WTC11 (cell line): ENCODE data around the gene ALKBH6. TPM values are rescaled to one million over a fixed set of nuclear protein-coding genes. Genes with fewer than 3 reads are reported as not detected.

Experiments used
- ATAC-seq: fragments of 200-7000 bp; cut with Tn5 transposase; 2 replicates; pipeline ENCODE4 v1.10.0; 2021; ENCODE audit warnings: mild to moderate bottlenecking, moderate library complexity
- CTCF ChIA-PET: fragments of 300-600 bp; sonication (Branson Sonifier 250); formaldehyde crosslinking; loops from one replicate; lab custom pipeline; 2021; ENCODE audit warnings: antibody characterized with exemption; lab: Charles Lee
- POLR2A ChIA-PET: fragments of 350-600 bp; sonication (Branson Sonifier 250); formaldehyde crosslinking; loops from one replicate; lab custom pipeline; 2021; ENCODE audit warnings: antibody characterized with exemption; lab: Charles Lee
- DNase-seq: peaks from one replicate; pipeline ENCODE4 v3.0.0; 2021; ENCODE audit warnings: low spot score
- H3K27ac Mint-ChIP-seq: 2 replicates; pipeline ENCODE4 v1.8.0; 2021; ENCODE audit warnings: mixed read lengths
- H3K27me3 Mint-ChIP-seq: 2 replicates; pipeline ENCODE4 v1.8.0; 2021; ENCODE audit warnings: low read depth, mild to moderate bottlenecking, moderate library complexity, mixed read lengths
- H3K36me3 Mint-ChIP-seq: 2 replicates; pipeline ENCODE4 v1.8.0; 2021; ENCODE audit warnings: mixed read lengths
- H3K4me1 Mint-ChIP-seq: 2 replicates; pipeline ENCODE4 v1.8.0; 2022; ENCODE audit warnings: mixed read lengths
- H3K4me3 Mint-ChIP-seq: 2 replicates; pipeline ENCODE4 v1.8.0; 2021; ENCODE audit warnings: mild to moderate bottlenecking, moderate library complexity, mixed read lengths
- H3K9me3 Mint-ChIP-seq: 2 replicates; pipeline ENCODE4 v1.8.0; 2021; ENCODE audit warnings: mixed read lengths
- EMX1 ChIP-seq: fragments of 250-450 bp; sonication (Bioruptor Pico); IDR thresholded peaks from 2 replicates; pipeline ENCODE4 v1.8.0; 2021; ENCODE audit warnings: mild to moderate bottlenecking
- FOXK1 ChIP-seq: sonication (generic); formaldehyde crosslinking; IDR thresholded peaks from 2 replicates; pipeline ENCODE4 v1.8.0; 2022; ENCODE audit warnings: mild to moderate bottlenecking, moderate library complexity, missing genetic modification reagents
- FOXP1 ChIP-seq: sonication (generic); formaldehyde crosslinking; IDR thresholded peaks from 2 replicates; pipeline ENCODE4 v1.8.0; 2022; ENCODE audit warnings: missing genetic modification reagents, mild to moderate bottlenecking, moderate library complexity, borderline replicate concordance
- GABPB1 ChIP-seq: sonication (generic); formaldehyde crosslinking; IDR thresholded peaks from 2 replicates; pipeline ENCODE4 v1.8.1; 2023; ENCODE audit warnings: mild to moderate bottlenecking, missing genetic modification reagents
- HMGXB4 ChIP-seq: sonication (generic); formaldehyde crosslinking; IDR thresholded peaks from 2 replicates; pipeline ENCODE4 v1.8.1; 2023; ENCODE audit warnings: mild to moderate bottlenecking, moderate library complexity, missing genetic modification reagents
- JAZF1 ChIP-seq: fragments of 250-450 bp; sonication (Bioruptor Pico); IDR thresholded peaks from 2 replicates; pipeline ENCODE4 v1.9.0; 2021; ENCODE audit warnings: moderate library complexity, mild to moderate bottlenecking, inconsistent platforms
- JUN ChIP-seq: sonication (generic); formaldehyde crosslinking; IDR thresholded peaks from 2 replicates; pipeline ENCODE4 v1.8.0; 2023; ENCODE audit warnings: mild to moderate bottlenecking, missing genetic modification reagents
- MYBL2 ChIP-seq: sonication (generic); formaldehyde crosslinking; IDR thresholded peaks from 2 replicates; pipeline ENCODE4 v1.8.1; 2023; ENCODE audit warnings: mild to moderate bottlenecking, moderate library complexity, missing genetic modification reagents
- NR3C1 ChIP-seq: sonication (generic); formaldehyde crosslinking; conservative IDR thresholded peaks from 2 replicates; pipeline ENCODE4 v1.8.1; 2023; ENCODE audit warnings: low read depth, mild to moderate bottlenecking, missing genetic modification reagents
- PRRX2 ChIP-seq: fragments of 250-450 bp; sonication (Bioruptor Pico); IDR thresholded peaks from 2 replicates; pipeline ENCODE4 v1.8.0; 2021; ENCODE audit warnings: mild to moderate bottlenecking
- TCF7 ChIP-seq: sonication (generic); formaldehyde crosslinking; IDR thresholded peaks from 2 replicates; pipeline ENCODE4 v1.8.0; 2022; ENCODE audit warnings: mild to moderate bottlenecking, low read depth, missing genetic modification reagents, moderate library complexity
- TEAD1 ChIP-seq: sonication (generic); formaldehyde crosslinking; IDR thresholded peaks from 2 replicates; pipeline ENCODE4 v1.8.0; 2022; ENCODE audit warnings: mild to moderate bottlenecking, missing genetic modification reagents
- USF1 ChIP-seq: sonication (generic); formaldehyde crosslinking; IDR thresholded peaks from 2 replicates; pipeline ENCODE4 v1.8.0; 2022; ENCODE audit warnings: mild to moderate bottlenecking, missing genetic modification reagents
- USF2 ChIP-seq: sonication (generic); formaldehyde crosslinking; IDR thresholded peaks from 2 replicates; pipeline ENCODE4 v1.8.1; 2023; ENCODE audit warnings: mild to moderate bottlenecking, missing genetic modification reagents, moderate library complexity
- ZNF232 ChIP-seq: sonication (generic); formaldehyde crosslinking; IDR thresholded peaks from 2 replicates; pipeline ENCODE4 v1.8.0; 2022; ENCODE audit warnings: mild to moderate bottlenecking, missing genetic modification reagents
- ZNF263 ChIP-seq: sonication (generic); formaldehyde crosslinking; IDR thresholded peaks from 2 replicates; pipeline ENCODE4 v1.8.1; 2022; ENCODE audit warnings: low read depth, mild to moderate bottlenecking, moderate library complexity, missing genetic modification reagents
- ZNF416 ChIP-seq: fragments of 250-450 bp; sonication (Bioruptor Pico); IDR thresholded peaks from 2 replicates; pipeline ENCODE4 v1.9.0; 2021; ENCODE audit warnings: mild to moderate bottlenecking, inconsistent platforms
- total RNA-seq: library from RNA; stranded (reverse); gene quantifications from 3 replicates; pipeline ENCODE4 v1.2.3, GENCODE V29; 2021
- TF ChIP-seq, protein P1 (sequence below): sonication (generic); formaldehyde crosslinking; IDR thresholded peaks from 2 replicates; pipeline ENCODE4 v1.8.1; 2022; ENCODE audit warnings: missing genetic modification reagents, borderline replicate concordance
- TF ChIP-seq, protein P2 (sequence below): sonication (generic); formaldehyde crosslinking; IDR thresholded peaks from 2 replicates; pipeline ENCODE4 v1.8.0; 2023; ENCODE audit warnings: missing genetic modification reagents
- TF ChIP-seq, protein P3 (sequence below): sonication (generic); formaldehyde crosslinking; IDR thresholded peaks from 2 replicates; pipeline ENCODE4 v1.8.1; 2023; ENCODE audit warnings: mild to moderate bottlenecking, missing genetic modification reagents, moderate library complexity

ALKBH6 gene
- total RNA-seq, 1 experiment from 2014 or later: 28.1 TPM

DNA sequence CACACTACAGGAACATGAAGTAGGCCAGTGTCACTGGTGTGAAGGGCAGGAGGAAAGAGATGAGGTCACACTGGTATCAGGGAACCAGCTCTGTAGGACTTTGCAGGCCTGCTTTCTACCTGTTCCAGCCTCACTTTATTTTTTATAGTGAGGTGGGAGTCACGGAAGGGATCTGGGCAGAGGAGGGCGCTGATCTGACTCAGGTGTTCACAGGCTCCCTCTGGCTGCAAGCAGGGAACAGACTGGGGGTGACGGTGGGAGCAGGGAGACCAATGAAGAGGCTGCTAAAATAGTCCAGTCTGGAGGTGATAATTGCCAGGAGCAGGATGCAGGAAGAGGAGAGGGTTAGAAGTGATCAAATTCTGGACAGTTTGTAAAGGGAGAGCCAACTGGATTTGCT lies 37.2 kb upstream of the ALKBH6 start (continued):
- 0 out of 2 replicates have a peak, but pooled peaks have one; percentile 12 for TF ChIP-seq HMGXB4 (CRISPR knock-in tag)
- TF ChIP-seq TEAD1 (CRISPR knock-in tag): no peak
- no peak for TF ChIP-seq EMX1
- TF ChIP-seq, all 79 proteins: peak for 2

DNA sequence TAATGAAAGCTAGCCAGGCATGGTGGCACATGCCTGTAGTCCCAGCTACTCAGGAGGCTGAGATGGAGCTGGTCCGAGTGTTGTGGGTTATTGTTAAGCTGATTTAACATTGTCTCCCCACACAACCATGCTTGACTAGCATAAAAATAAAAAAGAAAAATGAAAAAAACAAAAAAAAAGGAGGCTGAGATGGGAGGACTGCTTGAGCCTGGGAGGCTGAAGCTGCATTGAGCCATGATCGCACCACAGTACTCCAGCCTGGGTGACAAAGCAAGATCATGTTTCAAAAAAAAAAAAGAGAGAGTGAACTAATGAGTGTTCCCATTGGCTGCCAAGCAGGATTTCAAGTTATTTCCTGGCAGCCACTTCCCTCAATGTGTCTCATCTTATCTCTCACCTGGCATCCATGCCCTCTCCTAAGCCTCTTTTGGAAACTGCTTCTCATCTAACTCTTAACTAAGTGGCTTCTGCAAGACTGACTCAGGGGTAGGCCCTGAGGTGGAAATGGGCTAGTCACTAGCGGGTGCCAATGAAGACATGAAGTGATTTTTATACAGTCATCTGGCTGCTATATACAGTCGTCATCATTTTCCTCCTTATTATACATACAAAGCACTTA lies 35.2 kb upstream of the ALKBH6 start:
- POLR2A ChIA-PET: no interaction called here
- ATAC-seq (no peak), DNase-seq (no peak)
- H3K36me3 Mint-ChIP-seq: no peaks in the 10 kb centered on the region
- CTCF ChIA-PET: no interaction called here
- H3K9me3 Mint-ChIP-seq: no peaks in the 10 kb centered on the region
- peaks cover 19% of the 10 kb centered on the region for H3K4me1 Mint-ChIP-seq
- H3K27ac Mint-ChIP-seq: no peak overlapping the region
- H3K27me3 Mint-ChIP-seq: no peaks in the 10 kb centered on the region
- no peak for TF ChIP-seq JAZF1 (CRISPR knock-in tag)
- TF ChIP-seq ZNF416 (CRISPR knock-in tag): no peak
- TF ChIP-seq PRRX2 (CRISPR knock-in tag): no peak
- TF ChIP-seq, protein P1, sequence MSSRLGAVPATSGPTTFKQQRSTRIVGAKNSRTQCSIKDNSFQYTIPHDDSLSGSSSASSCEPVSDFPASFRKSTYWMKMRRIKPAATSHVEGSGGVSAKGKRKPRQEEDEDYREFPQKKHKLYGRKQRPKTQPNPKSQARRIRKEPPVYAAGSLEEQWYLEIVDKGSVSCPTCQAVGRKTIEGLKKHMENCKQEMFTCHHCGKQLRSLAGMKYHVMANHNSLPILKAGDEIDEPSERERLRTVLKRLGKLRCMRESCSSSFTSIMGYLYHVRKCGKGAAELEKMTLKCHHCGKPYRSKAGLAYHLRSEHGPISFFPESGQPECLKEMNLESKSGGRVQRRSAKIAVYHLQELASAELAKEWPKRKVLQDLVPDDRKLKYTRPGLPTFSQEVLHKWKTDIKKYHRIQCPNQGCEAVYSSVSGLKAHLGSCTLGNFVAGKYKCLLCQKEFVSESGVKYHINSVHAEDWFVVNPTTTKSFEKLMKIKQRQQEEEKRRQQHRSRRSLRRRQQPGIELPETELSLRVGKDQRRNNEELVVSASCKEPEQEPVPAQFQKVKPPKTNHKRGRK (CRISPR knock-in tag): no peak
- no peak for TF ChIP-seq NR3C1
- H3K4me3 Mint-ChIP-seq: no peak overlapping the region

DNA sequence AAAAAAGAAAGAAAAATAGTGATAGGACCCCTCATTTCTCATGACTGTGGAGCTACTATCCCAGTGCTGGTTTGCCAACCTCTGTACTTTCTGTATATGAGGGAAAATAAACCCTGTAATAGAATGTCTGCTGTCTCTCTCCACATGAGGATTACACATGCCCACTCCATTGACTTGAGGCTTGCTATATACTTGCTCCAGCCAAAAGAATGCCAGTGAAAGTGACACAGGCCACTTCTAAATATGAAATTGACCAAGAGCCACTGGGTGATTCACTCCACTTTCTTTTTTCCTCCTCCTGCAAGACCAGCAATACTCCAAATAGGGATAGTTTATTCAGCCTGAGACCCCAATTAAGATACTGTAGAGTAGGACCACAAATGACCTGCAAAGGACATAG lies 33.8 kb upstream of the ALKBH6 start:
- ATAC-seq: no peak
- Mint-ChIP-seq H3K4me3 (no peak overlapping the region), H3K36me3 (no peaks in the 10 kb centered on the region), H3K27ac (no peak overlapping the region), H3K4me1 (peaks cover 13% of the 10 kb centered on the region), H3K27me3 (no peaks in the 10 kb centered on the region), H3K9me3 (no peaks in the 10 kb centered on the region)
- no peak for DNase-seq
- ChIA-PET POLR2A (interaction anchor here (0.7 kb wide), 1 partner anchor 1728 kb away, joined by 4 read pairs; no protein-coding TSS in a partner anchor), CTCF (interaction anchor here (0.6 kb wide), 1 partner anchor 28 kb away, joined by 3 read pairs; no protein-coding TSS in a partner anchor)
- TF ChIP-seq ZNF232 (CRISPR knock-in tag): no peak
- TF ChIP-seq JUN (CRISPR knock-in tag): no peak
- no peak for TF ChIP-seq TCF7 (CRISPR knock-in tag)
- no peak for TF ChIP-seq USF2 (CRISPR knock-in tag)

DNA sequence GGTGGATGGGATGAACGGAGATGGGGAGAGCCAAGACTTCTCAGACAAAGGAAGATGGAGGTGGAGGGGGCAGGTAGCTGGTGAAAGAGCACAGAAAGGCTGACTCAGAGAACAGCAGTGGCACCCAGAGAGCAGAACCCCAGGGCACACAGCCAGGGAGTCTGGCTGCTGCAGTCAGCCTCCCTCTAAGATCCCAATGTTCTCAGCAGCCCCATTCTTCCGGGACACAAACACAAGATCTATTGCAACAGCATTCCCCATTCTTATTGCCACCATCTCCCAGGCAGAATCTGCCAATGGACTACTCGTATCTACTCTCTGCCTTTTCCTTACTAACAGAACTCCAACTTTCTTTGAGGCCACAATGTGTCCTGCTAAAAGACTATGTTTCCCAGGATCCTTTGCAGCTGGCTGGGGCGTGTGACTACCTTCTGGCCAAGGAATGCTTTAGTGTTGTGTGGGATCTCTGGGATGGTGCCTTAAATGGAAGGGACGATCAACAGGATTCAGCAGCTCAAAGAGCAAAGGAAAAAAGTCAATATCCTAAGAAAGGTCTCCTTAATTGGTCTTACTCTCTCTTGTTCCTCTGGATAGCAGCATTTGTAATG lies 32.5 kb upstream of the ALKBH6 start:
- CTCF ChIA-PET: interaction anchor here (0.9 kb wide), 2 partner anchors 10 to 32 kb away, joined by 3 read pairs; partner anchors contain the start of gene ALKBH6
- TF ChIP-seq GABPB1 (CRISPR knock-in tag) (no peak), PRRX2 (CRISPR knock-in tag) (no peak), FOXK1 (CRISPR knock-in tag) (no peak), ZNF263 (CRISPR knock-in tag) (no peak), USF2 (CRISPR knock-in tag) (peak; percentile 63), MYBL2 (CRISPR knock-in tag) (no peak), USF1 (CRISPR knock-in tag) (peak; percentile 78), FOXP1 (no peak)
- TF ChIP-seq, protein P2, sequence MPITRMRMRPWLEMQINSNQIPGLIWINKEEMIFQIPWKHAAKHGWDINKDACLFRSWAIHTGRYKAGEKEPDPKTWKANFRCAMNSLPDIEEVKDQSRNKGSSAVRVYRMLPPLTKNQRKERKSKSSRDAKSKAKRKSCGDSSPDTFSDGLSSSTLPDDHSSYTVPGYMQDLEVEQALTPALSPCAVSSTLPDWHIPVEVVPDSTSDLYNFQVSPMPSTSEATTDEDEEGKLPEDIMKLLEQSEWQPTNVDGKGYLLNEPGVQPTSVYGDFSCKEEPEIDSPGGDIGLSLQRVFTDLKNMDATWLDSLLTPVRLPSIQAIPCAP (CRISPR knock-in tag): no peak
- TF ChIP-seq, protein P3, sequence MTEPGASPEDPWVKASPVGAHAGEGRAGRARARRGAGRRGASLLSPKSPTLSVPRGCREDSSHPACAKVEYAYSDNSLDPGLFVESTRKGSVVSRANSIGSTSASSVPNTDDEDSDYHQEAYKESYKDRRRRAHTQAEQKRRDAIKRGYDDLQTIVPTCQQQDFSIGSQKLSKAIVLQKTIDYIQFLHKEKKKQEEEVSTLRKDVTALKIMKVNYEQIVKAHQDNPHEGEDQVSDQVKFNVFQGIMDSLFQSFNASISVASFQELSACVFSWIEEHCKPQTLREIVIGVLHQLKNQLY (CRISPR knock-in tag): no peak
- TF ChIP-seq, protein P1 (CRISPR knock-in tag): no peak

More for the DNA sequence above, 32.5 kb upstream of the ALKBH6 start:
- no peak for DNase-seq
- no peaks in the 10 kb centered on the region for H3K36me3 Mint-ChIP-seq
- no peak overlapping the region for H3K4me3 Mint-ChIP-seq
- H3K4me1 Mint-ChIP-seq: peaks cover 17% of the 10 kb centered on the region
- POLR2A ChIA-PET: no interaction called here
- no peaks in the 10 kb centered on the region for H3K27me3 Mint-ChIP-seq
- 0 out of 2 replicates have a peak overlapping the region, but pooled peaks have one; percentile 5 for H3K27ac Mint-ChIP-seq
- H3K9me3 Mint-ChIP-seq: no peaks in the 10 kb centered on the region
- no peak for ATAC-seq
